Measurements from ENCODE around the gene TIAM1. TPM values are rescaled to one million over a fixed set of nuclear protein-coding genes. Genes with fewer than 3 reads are reported as not detected.

Gene TIAM1
- total RNA-seq, 1 donor from 2014 or later = 119 TPM

GRCh38 chr21:31267644-31268043, 76.4 kb downstream of the TIAM1 start:
- intact Hi-C loops (cut with micrococcal nuclease) = no loop called here
- H3K9me3 Mint-ChIP-seq = no peaks in the 10 kb centered on the region
- no peaks in the 10 kb centered on the region for H3K27me3 Mint-ChIP-seq (ENCODE audit: insufficient read depth)
- peaks cover 38% of the 10 kb centered on the region for H3K4me1 Mint-ChIP-seq (ENCODE audit: low read depth)
- no peak for DNase-seq (ENCODE audit: low spot score)
- H3K27ac Mint-ChIP-seq = no peak overlapping the region
- H3K36me3 Mint-ChIP-seq (ENCODE audit: low read depth) = peaks cover 52% of the 10 kb centered on the region
- H3K4me3 Mint-ChIP-seq = no peak overlapping the region

GRCh38 chr21:31266241-31266640, 77.8 kb downstream of the TIAM1 start:
- DNase-seq (ENCODE audit: low spot score) = no peak
- no peaks in the 10 kb centered on the region for H3K9me3 Mint-ChIP-seq
- H3K36me3 Mint-ChIP-seq (ENCODE audit: low read depth) = peaks cover 54% of the 10 kb centered on the region
- intact Hi-C loops (cut with micrococcal nuclease) = no loop called here
- H3K27me3 Mint-ChIP-seq (ENCODE audit: insufficient read depth) = no peaks in the 10 kb centered on the region
- H3K27ac Mint-ChIP-seq = no peak overlapping the region
- H3K4me1 Mint-ChIP-seq (ENCODE audit: low read depth) = peaks cover 44% of the 10 kb centered on the region
- no peak overlapping the region for H3K4me3 Mint-ChIP-seq

- no peak for DNase-seq (ENCODE audit: low spot score)
- Mint-ChIP-seq H3K4me1 (ENCODE audit: low read depth) (peaks cover 39% of the 10 kb centered on the region), H3K9me3 (no peaks in the 10 kb centered on the region), H3K36me3 (ENCODE audit: low read depth) (peaks cover 51% of the 10 kb centered on the region), H3K27ac (no peak overlapping the region), H3K27me3 (ENCODE audit: insufficient read depth) (no peaks in the 10 kb centered on the region), H3K4me3 (no peak overlapping the region)
- intact Hi-C loops (cut with micrococcal nuclease) = no loop called here
Measured at GRCh38 chr21:31265366-31266013, 78.6 kb downstream of the TIAM1 start.

GRCh38 chr21:31264574-31264973, 79.5 kb downstream of the TIAM1 start:
- no peak for DNase-seq (ENCODE audit: low spot score)
- H3K27ac Mint-ChIP-seq = no peak overlapping the region
- H3K27me3 Mint-ChIP-seq (ENCODE audit: insufficient read depth) = no peaks in the 10 kb centered on the region
- intact Hi-C loops (cut with micrococcal nuclease) = no loop called here
- H3K4me1 Mint-ChIP-seq (ENCODE audit: low read depth) = peaks cover 39% of the 10 kb centered on the region
- no peaks in the 10 kb centered on the region for H3K9me3 Mint-ChIP-seq
- no peak overlapping the region for H3K4me3 Mint-ChIP-seq
- H3K36me3 Mint-ChIP-seq (ENCODE audit: low read depth) = peaks cover 50% of the 10 kb centered on the region

- DNase-seq (ENCODE audit: low spot score) = no peak
- intact Hi-C loops (cut with micrococcal nuclease) = no loop called here
- H3K27me3 Mint-ChIP-seq (ENCODE audit: insufficient read depth) = no peaks in the 10 kb centered on the region
Measured at GRCh38 chr21:31262728-31263127, 81.3 kb downstream of the TIAM1 start.

GRCh38 chr21:31261759-31262158, 82.3 kb downstream of the TIAM1 start:
- intact Hi-C loops (cut with micrococcal nuclease) = no loop called here

More at GRCh38 chr21:31262728-31263127, 81.3 kb downstream of the TIAM1 start:
- Mint-ChIP-seq H3K9me3 (no peaks in the 10 kb centered on the region), H3K36me3 (ENCODE audit: low read depth) (peaks cover 50% of the 10 kb centered on the region), H3K27ac (no peak overlapping the region), H3K4me3 (no peak overlapping the region), H3K4me1 (ENCODE audit: low read depth) (peaks cover 34% of the 10 kb centered on the region)

GRCh38 chr21:31260790-31261189, 83.3 kb downstream of the TIAM1 start:
- no peak for DNase-seq (ENCODE audit: low spot score)
- peaks cover 27% of the 10 kb centered on the region for H3K4me1 Mint-ChIP-seq (ENCODE audit: low read depth)
- H3K27me3 Mint-ChIP-seq (ENCODE audit: insufficient read depth) = no peaks in the 10 kb centered on the region
- intact Hi-C loops (cut with micrococcal nuclease) = no loop called here
- peaks cover 39% of the 10 kb centered on the region for H3K36me3 Mint-ChIP-seq (ENCODE audit: low read depth)
- no peak overlapping the region for H3K4me3 Mint-ChIP-seq
- H3K9me3 Mint-ChIP-seq = no peaks in the 10 kb centered on the region
- no peak overlapping the region for H3K27ac Mint-ChIP-seq

More at GRCh38 chr21:31261759-31262158, 82.3 kb downstream of the TIAM1 start:
- H3K4me3 Mint-ChIP-seq = no peak overlapping the region
- H3K36me3 Mint-ChIP-seq (ENCODE audit: low read depth) = peaks cover 48% of the 10 kb centered on the region
- DNase-seq (ENCODE audit: low spot score) = no peak
- no peaks in the 10 kb centered on the region for H3K27me3 Mint-ChIP-seq (ENCODE audit: insufficient read depth)
- no peak overlapping the region for H3K27ac Mint-ChIP-seq
- no peaks in the 10 kb centered on the region for H3K9me3 Mint-ChIP-seq
- peaks cover 36% of the 10 kb centered on the region for H3K4me1 Mint-ChIP-seq (ENCODE audit: low read depth)

- no peaks in the 10 kb centered on the region for H3K27me3 Mint-ChIP-seq (ENCODE audit: insufficient read depth)
- no peaks in the 10 kb centered on the region for H3K9me3 Mint-ChIP-seq
- intact Hi-C loops (cut with micrococcal nuclease) = no loop called here
- peaks cover 24% of the 10 kb centered on the region for H3K36me3 Mint-ChIP-seq (ENCODE audit: low read depth)
- peaks cover 20% of the 10 kb centered on the region for H3K4me1 Mint-ChIP-seq (ENCODE audit: low read depth)
- no peak overlapping the region for H3K4me3 Mint-ChIP-seq
- DNase-seq (ENCODE audit: low spot score) = no peak
- no peak overlapping the region for H3K27ac Mint-ChIP-seq
Measured at GRCh38 chr21:31258073-31258472, 86.0 kb downstream of the TIAM1 start.

- no peak for DNase-seq (ENCODE audit: low spot score)
- Mint-ChIP-seq H3K9me3 (no peaks in the 10 kb centered on the region), H3K4me1 (ENCODE audit: low read depth) (peaks cover 17% of the 10 kb centered on the region), H3K27me3 (ENCODE audit: insufficient read depth) (no peaks in the 10 kb centered on the region), H3K36me3 (ENCODE audit: low read depth) (peaks cover 20% of the 10 kb centered on the region), H3K4me3 (no peak overlapping the region), H3K27ac (no peak overlapping the region)
- intact Hi-C loops (cut with micrococcal nuclease) = no loop called here
Measured at GRCh38 chr21:31257265-31257664, 86.8 kb downstream of the TIAM1 start.

GRCh38 chr21:31255896-31256295, 88.2 kb downstream of the TIAM1 start:
- Mint-ChIP-seq H3K4me1 (ENCODE audit: low read depth) (peaks cover 12% of the 10 kb centered on the region), H3K27ac (no peak overlapping the region), H3K36me3 (ENCODE audit: low read depth) (peaks cover 17% of the 10 kb centered on the region), H3K27me3 (ENCODE audit: insufficient read depth) (no peaks in the 10 kb centered on the region), H3K9me3 (no peaks in the 10 kb centered on the region), H3K4me3 (no peak overlapping the region)
- DNase-seq (ENCODE audit: low spot score) = no peak
- intact Hi-C loops (cut with micrococcal nuclease) = no loop called here

- intact Hi-C loops (cut with micrococcal nuclease) = no loop called here
Measured at GRCh38 chr21:31255036-31255435, 89.0 kb downstream of the TIAM1 start.

GRCh38 chr21:31254131-31254530, 89.9 kb downstream of the TIAM1 start:
- H3K27me3 Mint-ChIP-seq (ENCODE audit: insufficient read depth) = no peaks in the 10 kb centered on the region
- intact Hi-C loops (cut with micrococcal nuclease) = no loop called here
- no peak overlapping the region for H3K4me3 Mint-ChIP-seq
- H3K9me3 Mint-ChIP-seq = no peaks in the 10 kb centered on the region
- H3K27ac Mint-ChIP-seq = no peak overlapping the region
- DNase-seq (ENCODE audit: low spot score) = no peak
- peaks cover 12% of the 10 kb centered on the region for H3K4me1 Mint-ChIP-seq (ENCODE audit: low read depth)
- peaks cover 24% of the 10 kb centered on the region for H3K36me3 Mint-ChIP-seq (ENCODE audit: low read depth)

More at GRCh38 chr21:31255036-31255435, 89.0 kb downstream of the TIAM1 start:
- H3K27me3 Mint-ChIP-seq (ENCODE audit: insufficient read depth) = no peaks in the 10 kb centered on the region
- DNase-seq (ENCODE audit: low spot score) = no peak
- H3K9me3 Mint-ChIP-seq = no peaks in the 10 kb centered on the region
- H3K36me3 Mint-ChIP-seq (ENCODE audit: low read depth) = peaks cover 20% of the 10 kb centered on the region
- no peak overlapping the region for H3K27ac Mint-ChIP-seq
- peaks cover 12% of the 10 kb centered on the region for H3K4me1 Mint-ChIP-seq (ENCODE audit: low read depth)
- no peak overlapping the region for H3K4me3 Mint-ChIP-seq

GRCh38 chr21:31253684-31254083, 90.4 kb downstream of the TIAM1 start:
- no peaks in the 10 kb centered on the region for H3K9me3 Mint-ChIP-seq
- H3K36me3 Mint-ChIP-seq (ENCODE audit: low read depth) = peaks cover 27% of the 10 kb centered on the region
- H3K4me1 Mint-ChIP-seq (ENCODE audit: low read depth) = peaks cover 12% of the 10 kb centered on the region
- H3K27ac Mint-ChIP-seq = no peak overlapping the region
- no peak for DNase-seq (ENCODE audit: low spot score)
- no peak overlapping the region for H3K4me3 Mint-ChIP-seq
- intact Hi-C loops (cut with micrococcal nuclease) = no loop called here
- no peaks in the 10 kb centered on the region for H3K27me3 Mint-ChIP-seq (ENCODE audit: insufficient read depth)

- no peaks in the 10 kb centered on the region for H3K9me3 Mint-ChIP-seq
- H3K27me3 Mint-ChIP-seq (ENCODE audit: insufficient read depth) = no peaks in the 10 kb centered on the region
- no peak overlapping the region for H3K27ac Mint-ChIP-seq
- H3K36me3 Mint-ChIP-seq (ENCODE audit: low read depth) = peaks cover 27% of the 10 kb centered on the region
- H3K4me1 Mint-ChIP-seq (ENCODE audit: low read depth) = peaks cover 7% of the 10 kb centered on the region
- intact Hi-C loops (cut with micrococcal nuclease) = no loop called here
- no peak for DNase-seq (ENCODE audit: low spot score)
- H3K4me3 Mint-ChIP-seq = no peak overlapping the region
Measured at GRCh38 chr21:31252611-31253010, 91.5 kb downstream of the TIAM1 start.
